Progenitor cell of endocrine pancreas (in vitro differentiated cells): Measurements from ENCODE around the gene TSSK2. TPM values are rescaled to one million over a fixed set of nuclear protein-coding genes. Genes with fewer than 3 reads are reported as not detected.
"Not testable (repeated sequence)": the region's sequence is repeated elsewhere in the genome, so short reads cannot be mapped to it uniquely, and the experiment has no call there.

ENCODE experiments used
- DNase-seq: peaks from one replicate; pipeline ENCODE4 v3.0.0; 2021; ENCODE audit warnings: low spot score; ENCODE audit not compliant: unreplicated experiment
- H3K27ac Mint-ChIP-seq: 2 replicates; pipeline ENCODE4 v1.8.0; 2021; ENCODE audit warnings: mild to moderate bottlenecking, moderate library complexity, mixed read lengths
- H3K27me3 Mint-ChIP-seq: 2 replicates; pipeline ENCODE4 v1.8.0; 2021; ENCODE audit warnings: mixed read lengths
- H3K36me3 Mint-ChIP-seq: 2 replicates; pipeline ENCODE4 v1.8.0; 2022; ENCODE audit warnings: mixed read lengths; ENCODE audit not compliant: insufficient read depth
- H3K4me1 Mint-ChIP-seq: 2 replicates; pipeline ENCODE4 v1.8.0; 2021; ENCODE audit warnings: low read depth, mixed read lengths
- H3K4me3 Mint-ChIP-seq: 2 replicates; pipeline ENCODE4 v1.8.0; 2021; ENCODE audit warnings: low read depth, mild to moderate bottlenecking, moderate library complexity, mixed read lengths
- H3K9me3 Mint-ChIP-seq: 2 replicates; pipeline ENCODE4 v1.8.0; 2021; ENCODE audit warnings: low read depth, mixed read lengths
- long read RNA-seq: library from polyadenylated mRNA; unstranded; transcript quantifications from one replicate; pipeline ENCODE4 v2.0.0, GENCODE V29; 2020
- total RNA-seq: library from RNA; stranded (reverse); gene quantifications from 2 replicates; pipeline ENCODE4 v1.2.1, GENCODE V29; 2021
- TF ChIP-seq, protein P1 (sequence below): fragments of 200-600 bp; sonication (generic); IDR thresholded peaks from one replicate; pipeline ENCODE4 v1.5.0; 2021; ENCODE audit warnings: antibody characterized with exemption, mild to moderate bottlenecking; ENCODE audit not compliant: unreplicated experiment

Gene TSSK2
- not detected in 2 replicates for total RNA-seq
- long read RNA-seq = 0 reads

DNA sequence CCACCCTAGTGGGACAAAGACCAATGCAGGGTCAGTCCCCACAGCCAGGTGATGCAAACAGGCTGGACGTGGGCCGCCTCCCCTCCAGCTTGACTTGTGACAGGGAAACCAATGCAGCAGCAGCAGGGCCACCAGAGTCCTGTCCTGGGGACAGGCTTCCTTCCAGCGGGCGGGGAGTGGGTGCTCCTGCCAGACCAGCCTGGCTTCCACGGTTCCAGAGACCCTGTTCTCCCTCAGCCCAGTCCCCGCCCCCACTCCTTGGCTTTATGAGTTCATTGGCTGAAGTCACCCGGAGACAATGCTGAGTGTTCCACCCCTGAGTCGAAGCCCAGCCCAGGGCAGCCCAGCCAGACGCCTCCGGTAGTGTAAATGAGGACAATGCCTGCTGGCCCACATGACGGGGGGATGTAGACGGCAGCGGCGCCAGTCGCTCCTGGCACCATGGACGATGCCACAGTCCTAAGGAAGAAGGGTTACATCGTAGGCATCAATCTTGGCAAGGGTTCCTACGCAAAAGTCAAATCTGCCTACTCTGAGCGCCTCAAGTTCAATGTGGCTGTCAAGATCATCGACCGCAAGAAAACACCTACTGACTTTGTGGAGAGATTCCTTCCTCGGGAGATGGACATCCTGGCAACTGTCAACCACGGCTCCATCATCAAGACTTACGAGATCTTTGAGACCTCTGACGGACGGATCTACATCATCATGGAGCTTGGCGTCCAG lies at the start of gene TSSK2:
Gene TSSK2 (plus strand): TSS at position 350 of the 726 bp plus-strand sequence. CDS start 92 bp downstream, at position 442.
- peaks cover 2% of the 10 kb centered on the region for H3K36me3 Mint-ChIP-seq
- H3K27me3 Mint-ChIP-seq = no peaks in the 10 kb centered on the region
- H3K4me1 Mint-ChIP-seq = no peaks in the 10 kb centered on the region
- DNase-seq = no peak
- no peak within 1 kb of the TSS for H3K27ac Mint-ChIP-seq
- no peaks in the 10 kb centered on the region for H3K9me3 Mint-ChIP-seq
- H3K4me3 Mint-ChIP-seq = no peak within 1 kb of the TSS
- TF ChIP-seq, protein P1, sequence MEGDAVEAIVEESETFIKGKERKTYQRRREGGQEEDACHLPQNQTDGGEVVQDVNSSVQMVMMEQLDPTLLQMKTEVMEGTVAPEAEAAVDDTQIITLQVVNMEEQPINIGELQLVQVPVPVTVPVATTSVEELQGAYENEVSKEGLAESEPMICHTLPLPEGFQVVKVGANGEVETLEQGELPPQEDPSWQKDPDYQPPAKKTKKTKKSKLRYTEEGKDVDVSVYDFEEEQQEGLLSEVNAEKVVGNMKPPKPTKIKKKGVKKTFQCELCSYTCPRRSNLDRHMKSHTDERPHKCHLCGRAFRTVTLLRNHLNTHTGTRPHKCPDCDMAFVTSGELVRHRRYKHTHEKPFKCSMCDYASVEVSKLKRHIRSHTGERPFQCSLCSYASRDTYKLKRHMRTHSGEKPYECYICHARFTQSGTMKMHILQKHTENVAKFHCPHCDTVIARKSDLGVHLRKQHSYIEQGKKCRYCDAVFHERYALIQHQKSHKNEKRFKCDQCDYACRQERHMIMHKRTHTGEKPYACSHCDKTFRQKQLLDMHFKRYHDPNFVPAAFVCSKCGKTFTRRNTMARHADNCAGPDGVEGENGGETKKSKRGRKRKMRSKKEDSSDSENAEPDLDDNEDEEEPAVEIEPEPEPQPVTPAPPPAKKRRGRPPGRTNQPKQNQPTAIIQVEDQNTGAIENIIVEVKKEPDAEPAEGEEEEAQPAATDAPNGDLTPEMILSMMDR = no peak

DNA sequence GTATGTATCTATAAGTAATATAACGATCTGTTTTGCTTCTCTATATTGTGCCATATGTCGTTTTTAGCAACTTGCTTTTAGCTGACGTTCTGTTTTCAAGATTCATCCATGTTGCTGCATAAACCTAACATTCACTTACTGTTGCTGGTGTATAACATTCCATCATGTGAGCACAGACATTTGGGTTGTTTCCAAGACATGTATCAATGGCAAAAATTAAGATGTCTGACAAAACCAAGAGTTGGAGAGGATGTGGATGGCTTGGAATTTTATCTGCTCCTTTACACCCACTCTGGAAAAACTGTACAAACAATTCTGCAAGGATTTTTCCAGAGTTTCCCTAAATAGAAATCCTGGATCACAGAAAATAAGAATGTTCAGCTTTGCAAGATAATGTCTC lies 49.8 kb upstream of the TSSK2 start:
- Mint-ChIP-seq H3K36me3 (peaks cover 20% of the 10 kb centered on the region), H3K27me3 (no peaks in the 10 kb centered on the region), H3K4me1 (peaks cover 2% of the 10 kb centered on the region), H3K27ac (no peak overlapping the region), H3K4me3 (no peak overlapping the region), H3K9me3 (peaks cover 3% of the 10 kb centered on the region)
- no peak for DNase-seq
- TF ChIP-seq, protein P1 = no peak

DNA sequence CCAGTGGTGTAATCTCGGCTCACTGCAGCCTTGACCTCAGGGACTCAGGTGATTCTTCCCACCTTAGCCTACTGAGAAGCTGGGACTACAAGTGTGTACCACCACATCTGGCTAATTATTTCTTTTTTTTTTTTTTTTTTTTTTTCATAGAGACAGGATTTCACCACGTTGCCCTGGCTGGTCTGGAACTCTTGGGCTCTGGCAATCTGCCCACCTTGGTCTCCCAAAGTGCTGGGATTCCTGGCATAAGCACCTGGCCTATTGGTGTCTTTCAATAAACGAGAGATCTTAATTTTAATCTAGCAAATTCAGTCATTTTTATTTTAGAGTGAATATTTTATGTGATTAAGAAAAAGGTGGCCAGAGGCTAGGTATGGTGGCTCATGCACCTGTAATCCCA lies 49.0 kb upstream of the TSSK2 start:
- H3K27me3 Mint-ChIP-seq = no peaks in the 10 kb centered on the region
- no peaks in the 10 kb centered on the region for H3K4me1 Mint-ChIP-seq
- H3K4me3 Mint-ChIP-seq = no peak overlapping the region
- TF ChIP-seq, protein P1 = no peak
- H3K36me3 Mint-ChIP-seq = peaks cover 22% of the 10 kb centered on the region
- H3K27ac Mint-ChIP-seq = no peak overlapping the region
- peaks cover 3% of the 10 kb centered on the region for H3K9me3 Mint-ChIP-seq
- DNase-seq = no peak

DNA sequence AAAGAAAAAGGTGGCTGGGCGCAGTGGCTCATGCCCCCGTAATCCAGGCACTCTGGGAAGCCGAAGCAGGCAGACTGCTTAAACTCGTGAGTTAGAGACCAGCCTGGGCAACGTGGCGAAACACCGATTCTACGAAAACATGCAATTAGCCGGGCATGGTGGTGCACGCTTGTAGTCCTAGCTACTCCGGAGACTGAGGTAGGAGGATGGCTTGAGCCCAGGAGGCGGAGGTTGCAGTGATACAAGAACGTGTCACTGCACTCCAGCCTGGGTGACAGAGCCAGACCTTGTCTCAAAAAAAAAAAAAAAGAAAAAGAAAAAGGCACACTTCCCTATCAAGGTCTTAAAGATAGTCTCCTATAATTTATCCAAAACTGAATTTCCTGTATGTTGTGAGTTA lies 48.3 kb upstream of the TSSK2 start:
- DNase-seq = no peak
- Mint-ChIP-seq H3K27ac (no peak overlapping the region), H3K27me3 (no peaks in the 10 kb centered on the region), H3K4me3 (no peak overlapping the region), H3K9me3 (peaks cover 3% of the 10 kb centered on the region), H3K4me1 (no peaks in the 10 kb centered on the region), H3K36me3 (peaks cover 22% of the 10 kb centered on the region)
- TF ChIP-seq, protein P1 = no peak

DNA sequence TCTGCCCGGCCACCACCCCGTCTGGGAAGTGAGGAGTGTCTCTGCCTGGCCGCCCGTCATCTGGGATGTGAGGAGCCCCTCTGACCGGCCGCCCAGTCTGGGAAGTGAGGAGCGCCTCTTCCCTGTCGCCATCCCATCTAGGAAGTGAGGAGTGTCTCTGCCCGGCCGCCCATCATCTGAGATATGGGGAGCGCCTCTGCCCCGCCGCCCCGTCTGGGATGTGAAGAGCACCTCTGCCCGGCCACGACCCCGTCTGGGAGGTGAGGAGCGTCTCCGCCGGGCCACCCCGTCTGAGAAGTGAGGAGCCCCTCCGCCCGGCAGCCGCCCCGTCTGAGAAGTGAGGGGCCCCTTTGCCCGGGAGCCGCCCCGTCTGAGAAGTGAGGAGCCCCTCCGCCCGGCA lies 47.0 kb upstream of the TSSK2 start:
- not testable (repeated sequence) for H3K27me3 Mint-ChIP-seq, H3K9me3 Mint-ChIP-seq, DNase-seq, H3K4me1 Mint-ChIP-seq, H3K27ac Mint-ChIP-seq, H3K4me3 Mint-ChIP-seq
- H3K36me3 Mint-ChIP-seq = peaks cover 25% of the 10 kb centered on the region

DNA sequence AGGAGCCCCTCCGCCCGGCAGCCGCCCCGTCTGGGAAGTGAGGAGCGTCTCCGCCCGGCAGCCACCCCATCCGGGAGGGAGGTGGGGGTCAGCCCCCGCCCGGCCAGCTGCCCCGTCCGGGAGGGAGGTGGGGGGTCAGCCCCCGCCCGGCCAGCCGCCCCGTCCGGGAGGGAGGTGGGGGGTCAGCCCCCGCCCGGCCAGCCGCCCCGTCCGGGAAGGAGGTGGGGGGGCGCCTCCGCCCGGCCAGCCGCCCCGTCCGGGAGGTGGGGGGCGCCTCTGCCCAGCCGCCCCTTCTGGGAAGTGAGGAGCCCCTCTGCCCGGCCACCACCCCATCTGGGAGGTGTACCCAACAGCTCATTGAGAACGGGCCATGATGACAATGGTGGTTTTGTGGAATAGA lies 46.5 kb upstream of the TSSK2 start:
- not testable (repeated sequence) for H3K4me1 Mint-ChIP-seq, H3K4me3 Mint-ChIP-seq, H3K9me3 Mint-ChIP-seq, DNase-seq, H3K27ac Mint-ChIP-seq, H3K27me3 Mint-ChIP-seq
- peaks cover 25% of the 10 kb centered on the region for H3K36me3 Mint-ChIP-seq
